ENCODE results near the gene GJA8.
"Not testable (repeated sequence)": the region's sequence is repeated elsewhere in the genome, so short reads cannot be mapped to it uniquely, and the experiment has no call there.

The GJA8 gene

GRCh38 chr1:147902253-147902845 lies at the start of gene GJA8:
Gene GJA8, plus strand, starts transcription at chr1:147902795. Its CDS starts 5,161 bp downstream, at chr1:147907956.
- DNase-seq (ENCODE audit: low read depth): no peak

DNA sequence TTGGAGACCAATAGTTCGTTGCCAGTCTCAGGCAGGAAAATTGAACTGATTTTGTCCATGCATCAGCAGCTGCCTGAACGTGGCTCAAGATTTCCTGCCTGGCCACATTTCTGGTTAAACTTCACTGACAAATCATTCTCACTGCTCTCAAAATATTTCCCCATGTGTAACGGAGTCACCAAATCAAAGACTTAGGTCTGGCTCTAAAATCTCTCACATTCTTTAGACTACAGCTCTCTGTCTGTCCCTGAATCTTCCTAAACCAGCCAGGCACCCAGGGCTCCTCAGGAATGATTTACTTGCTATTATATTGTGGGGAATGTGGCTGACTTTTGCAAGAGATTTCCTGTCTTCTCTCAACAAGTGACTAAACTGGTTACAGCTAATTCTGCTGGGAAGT lies 49.2 kb upstream of the GJA8 start:
- DNase-seq (ENCODE audit: low read depth): no peak

DNA sequence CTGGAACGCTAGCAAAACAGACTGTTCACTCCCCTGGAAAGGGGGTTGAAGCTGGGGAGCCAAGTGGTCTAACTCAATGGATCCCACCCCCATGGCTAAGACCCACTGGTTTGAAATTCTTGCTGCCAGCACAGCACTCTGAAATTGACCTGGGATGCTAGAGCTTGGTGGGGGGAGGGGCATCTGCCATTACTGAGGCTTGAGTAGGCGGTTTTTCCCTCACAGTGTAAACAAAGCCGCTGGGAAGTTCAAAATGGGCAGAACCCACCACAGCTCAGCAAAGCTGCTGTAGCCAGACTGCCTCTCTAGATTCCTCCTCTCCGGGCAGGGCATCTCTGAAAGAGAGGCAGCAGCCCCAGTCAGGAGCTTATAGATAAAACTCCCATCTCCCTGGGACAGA lies 47.6 kb upstream of the GJA8 start:
- not testable (repeated sequence) for DNase-seq (ENCODE audit: low read depth)

- DNase-seq (ENCODE audit: low read depth): not testable (repeated sequence)
Measured at GRCh38 chr1:147855996-147856395, 46.6 kb upstream of the GJA8 start.

DNA sequence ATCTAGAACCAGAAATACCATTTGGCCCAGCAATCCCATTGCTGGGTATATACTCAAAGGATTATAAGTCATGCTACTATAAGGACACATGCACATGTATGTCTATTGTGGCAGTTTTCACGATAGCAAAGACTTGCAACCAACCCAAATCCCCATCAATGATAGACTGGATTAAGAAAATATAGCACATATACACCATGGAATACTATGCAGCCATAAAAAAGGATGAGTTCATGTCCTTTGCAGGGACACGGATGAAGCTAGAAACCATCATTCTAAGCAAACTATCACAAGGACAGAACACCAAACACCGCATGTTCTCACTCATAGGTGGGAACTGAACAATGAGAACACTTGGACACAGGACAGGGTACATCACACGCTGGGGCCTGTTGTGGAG lies 35.4 kb upstream of the GJA8 start:
- not testable (repeated sequence) for DNase-seq (ENCODE audit: low read depth)

DNA sequence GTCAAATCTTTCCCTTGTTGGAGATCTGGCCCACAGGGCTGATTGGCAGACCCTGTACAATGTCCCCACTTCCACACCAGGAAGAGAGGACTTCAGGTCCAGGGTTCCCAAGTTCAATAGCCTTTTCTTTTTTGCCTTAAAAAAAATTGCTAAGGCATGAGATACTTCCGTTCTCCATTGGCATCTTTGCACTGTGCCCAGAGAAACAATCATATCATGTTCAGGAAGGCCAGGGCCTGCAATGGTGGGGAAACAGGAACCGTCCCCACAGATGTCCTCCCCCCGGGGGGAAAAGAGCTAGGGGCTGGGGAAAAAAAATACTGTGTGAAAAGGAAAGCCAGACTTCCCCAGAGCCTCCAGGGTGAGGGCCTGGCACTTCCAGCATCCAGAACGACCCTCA lies 24.6 kb upstream of the GJA8 start:
- no peak for DNase-seq (ENCODE audit: low read depth)

DNA sequence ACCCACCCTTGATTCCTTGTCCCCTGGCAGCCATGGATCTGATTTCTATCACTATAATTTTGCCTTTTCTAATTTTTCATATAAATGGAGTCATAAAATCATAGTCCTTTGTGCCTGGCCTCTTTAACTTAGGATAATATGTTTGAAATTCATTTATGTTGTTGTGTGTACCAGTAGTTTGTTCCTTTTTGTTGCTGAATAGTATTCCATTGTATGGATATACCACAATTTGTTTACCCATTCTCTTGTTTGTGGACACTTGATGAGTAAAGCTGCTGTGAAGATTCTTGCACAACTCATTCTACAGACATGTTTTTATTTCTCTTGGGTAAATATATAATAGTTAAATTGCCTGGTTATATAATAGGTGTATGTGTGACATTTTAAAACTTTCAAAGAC lies 22.7 kb upstream of the GJA8 start:
- DNase-seq (ENCODE audit: low read depth): no peak

GRCh38 chr1:147882535-147882934 lies 20.1 kb upstream of the GJA8 start:
- no peak for DNase-seq (ENCODE audit: low read depth)

- DNase-seq (ENCODE audit: low read depth): no peak
Measured at GRCh38 chr1:147890177-147890790, 12.3 kb upstream of the GJA8 start.

DNA sequence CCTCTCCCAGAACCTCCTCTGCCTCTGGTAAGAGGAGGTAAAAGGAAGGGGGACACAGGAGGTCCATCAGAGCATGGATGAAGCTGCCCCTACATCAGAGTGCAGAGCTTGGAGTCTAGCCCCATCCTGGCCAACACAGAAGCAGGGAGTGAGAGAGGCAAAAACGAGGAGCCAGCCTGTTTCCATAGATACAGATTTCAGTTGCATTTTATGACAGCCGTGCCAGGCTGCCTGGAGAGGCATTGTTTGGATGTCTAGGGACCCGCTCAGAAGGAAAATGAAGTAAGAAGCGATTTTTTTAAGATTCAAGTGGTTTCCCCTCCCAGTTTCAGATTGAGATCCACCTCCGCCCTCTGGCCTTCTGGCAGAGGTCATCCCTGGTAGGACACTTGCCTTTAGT lies 11.5 kb upstream of the GJA8 start:
- no peak for DNase-seq (ENCODE audit: low read depth)

DNA sequence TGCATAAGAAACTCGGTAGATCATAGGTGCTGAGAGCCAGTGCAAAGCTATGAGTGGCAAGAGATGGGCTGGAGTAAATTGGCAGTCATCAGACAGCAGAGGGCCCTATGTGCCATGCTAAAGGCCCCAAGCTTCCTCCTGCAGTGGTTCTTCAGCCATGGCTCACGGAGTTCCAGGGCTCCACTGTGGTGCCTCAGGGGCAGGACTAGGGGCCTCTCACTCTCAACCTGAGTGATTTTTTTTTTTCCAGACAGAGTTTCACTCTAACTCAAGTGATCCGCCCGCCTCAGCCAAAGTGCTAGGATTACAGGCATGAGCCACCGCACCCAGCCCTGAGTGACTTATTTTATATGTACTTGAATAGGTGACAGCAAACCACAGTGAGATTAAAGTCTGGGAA lies 10.4 kb upstream of the GJA8 start:
- no peak for DNase-seq (ENCODE audit: low read depth)

DNA sequence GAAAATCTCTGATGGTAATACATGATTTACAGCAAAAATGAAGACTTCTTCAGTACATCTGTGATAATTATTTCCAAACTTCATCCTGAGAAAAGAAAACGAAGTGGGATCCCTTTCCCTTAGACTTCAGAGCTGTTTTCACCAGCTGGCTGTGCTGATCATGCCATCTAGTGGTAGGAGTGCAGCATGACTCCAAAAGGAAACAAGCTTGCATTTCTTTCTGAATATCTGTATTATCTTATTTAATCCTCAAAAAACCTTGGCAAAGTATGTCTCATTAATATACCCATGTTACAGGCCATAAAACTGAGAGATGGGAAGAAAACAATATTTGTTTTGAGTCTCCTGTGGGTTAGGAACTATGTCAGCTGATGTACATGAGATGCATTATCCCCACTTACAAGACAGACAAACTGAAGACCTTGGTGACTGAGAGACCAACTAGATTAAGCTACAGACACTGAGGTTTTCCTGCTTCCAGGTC lies 9.8 kb upstream of the GJA8 start:
- DNase-seq (ENCODE audit: low read depth): peak; percentile 6

DNA sequence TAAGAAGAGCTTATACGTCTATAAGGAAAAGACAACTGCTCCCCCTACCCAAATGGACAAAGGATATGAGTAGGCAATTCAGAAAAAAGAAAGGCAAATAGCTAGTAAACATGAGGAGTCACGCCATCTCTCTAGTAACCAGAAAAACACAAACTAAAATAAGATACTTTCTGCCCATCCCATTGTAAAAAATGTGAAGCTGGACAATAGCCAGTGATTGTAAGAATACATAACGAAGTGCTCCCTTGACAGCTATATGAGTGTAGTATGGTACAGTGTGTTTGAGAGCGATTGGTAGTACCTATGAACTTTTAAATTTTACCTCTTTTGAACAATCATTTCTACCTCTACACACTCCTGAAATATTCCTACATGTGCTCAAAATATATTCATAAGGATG lies 7.5 kb upstream of the GJA8 start:
- no peak for DNase-seq (ENCODE audit: low read depth)

GRCh38 chr1:147897029-147897752 lies 5.4 kb upstream of the GJA8 start:
- DNase-seq (ENCODE audit: low read depth): no peak

- no peak for DNase-seq (ENCODE audit: low read depth)
Measured at GRCh38 chr1:147897789-147898188, 4.8 kb upstream of the GJA8 start.

DNA sequence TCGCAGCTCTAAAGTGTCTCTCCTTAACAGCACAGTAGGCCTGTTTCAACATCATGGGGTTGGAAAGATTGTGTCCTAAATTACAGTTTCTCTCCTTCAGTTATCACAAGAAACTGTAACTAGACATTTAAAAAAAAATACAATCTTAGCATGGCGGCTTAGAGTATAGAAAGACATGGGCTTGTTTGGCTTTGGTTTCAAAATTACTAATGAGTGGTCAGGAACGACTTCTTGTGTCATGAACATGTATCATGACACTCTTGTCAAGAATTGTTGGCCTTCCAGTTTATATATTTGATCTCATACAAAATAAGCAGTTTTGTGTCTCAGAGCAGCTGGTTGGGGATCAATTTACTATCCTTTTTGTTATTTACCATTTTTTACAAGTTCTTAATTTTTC lies 2.1 kb downstream of the GJA8 start:
- DNase-seq (ENCODE audit: low read depth): no peak

DNA sequence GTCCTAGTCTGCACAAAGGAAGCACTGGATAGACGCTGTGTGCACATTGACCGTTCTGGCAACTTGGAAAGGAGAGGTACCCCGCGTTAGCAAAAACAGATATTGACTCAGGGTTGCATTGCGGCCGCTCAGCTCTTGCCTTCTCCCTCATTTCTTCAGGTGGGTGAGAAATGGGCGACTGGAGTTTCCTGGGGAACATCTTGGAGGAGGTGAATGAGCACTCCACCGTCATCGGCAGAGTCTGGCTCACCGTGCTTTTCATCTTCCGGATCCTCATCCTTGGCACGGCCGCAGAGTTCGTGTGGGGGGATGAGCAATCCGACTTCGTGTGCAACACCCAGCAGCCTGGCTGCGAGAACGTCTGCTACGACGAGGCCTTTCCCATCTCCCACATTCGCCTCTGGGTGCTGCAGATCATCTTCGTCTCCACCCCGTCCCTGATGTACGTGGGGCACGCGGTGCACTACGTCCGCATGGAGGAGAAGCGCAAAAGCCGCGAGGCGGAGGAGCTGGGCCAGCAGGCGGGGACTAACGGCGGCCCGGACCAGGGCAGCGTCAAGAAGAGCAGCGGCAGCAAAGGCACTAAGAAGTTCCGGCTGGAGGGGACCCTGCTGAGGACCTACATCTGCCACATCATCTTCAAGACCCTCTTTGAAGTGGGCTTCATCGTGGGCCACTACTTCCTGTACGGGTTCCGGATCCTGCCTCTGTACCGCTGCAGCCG lies 5.4 kb downstream of the GJA8 start:
- DNase-seq (ENCODE audit: low read depth): no peak

DNA sequence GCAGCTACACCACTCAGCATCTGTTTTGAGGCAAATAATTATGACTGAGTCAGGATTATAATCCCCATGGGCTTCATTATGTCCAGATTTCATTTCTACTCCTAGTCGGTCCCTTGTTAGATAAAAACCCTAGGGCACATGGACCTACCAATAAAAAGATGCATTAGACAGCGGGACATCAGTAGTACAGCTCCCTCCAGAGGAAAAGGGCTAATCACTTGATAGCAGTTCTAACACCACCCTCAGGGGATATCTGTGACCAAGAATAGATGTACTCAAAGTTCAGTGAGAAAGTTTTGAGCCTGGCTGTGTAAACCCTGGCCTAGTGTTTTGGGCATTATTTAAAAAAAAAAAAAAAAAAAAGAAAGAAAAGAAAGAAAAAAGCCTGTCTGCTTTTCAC lies 10.0 kb downstream of the GJA8 start:
- DNase-seq (ENCODE audit: low read depth): no peak

DNA sequence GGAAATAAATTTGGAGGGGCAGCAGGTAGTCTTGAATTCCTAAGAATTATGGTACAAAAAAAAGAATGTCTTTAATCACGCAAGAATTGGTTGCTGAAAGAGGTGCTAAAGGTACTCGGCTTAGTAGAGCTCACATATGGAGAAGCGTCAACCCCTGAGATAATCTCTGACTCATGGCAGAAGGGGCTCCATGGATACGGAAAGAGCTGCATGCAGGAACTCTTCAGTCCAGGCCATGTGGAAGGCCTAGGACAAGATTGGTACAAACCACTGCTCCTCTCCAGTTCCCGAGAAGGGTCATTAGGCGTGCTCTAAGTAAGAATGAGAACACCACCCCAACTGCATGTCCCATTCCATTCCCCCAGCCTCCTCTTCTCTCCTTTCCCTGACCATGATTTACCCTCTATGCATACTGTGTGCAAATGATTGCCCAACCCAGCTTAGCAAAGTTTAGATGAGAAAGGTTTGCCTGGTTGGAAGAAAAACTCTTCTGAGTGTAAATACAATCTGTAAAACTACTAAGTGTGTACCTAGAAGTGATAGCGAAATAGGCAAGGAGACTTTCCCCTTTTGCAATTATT lies 10.9 kb downstream of the GJA8 start:
- no peak for DNase-seq (ENCODE audit: low read depth)

GRCh38 chr1:147919896-147920295 lies 17.3 kb downstream of the GJA8 start:
- DNase-seq (ENCODE audit: low read depth): no peak

- DNase-seq (ENCODE audit: low read depth): no peak
Measured at GRCh38 chr1:147924813-147925212, 22.2 kb downstream of the GJA8 start.

GRCh38 chr1:147927215-147927614 lies 24.6 kb downstream of the GJA8 start:
- not testable (repeated sequence) for DNase-seq (ENCODE audit: low read depth)

All from HS-5 (cell line).